CD4-positive, alpha-beta T cell treated with Interleukin-6 for 4 hours (primary cell): Measurements from ENCODE around the gene AFDN.

Experiments used
- DNase-seq: peaks from one replicate; pipeline ENCODE4 v3.0.0-alpha.2; 2020; ENCODE audit warnings: mixed read lengths

The AFDN gene

GRCh38 chr6:167819576-167819975 is 7.1 kb upstream of the AFDN start:
- no peak for DNase-seq

DNA sequence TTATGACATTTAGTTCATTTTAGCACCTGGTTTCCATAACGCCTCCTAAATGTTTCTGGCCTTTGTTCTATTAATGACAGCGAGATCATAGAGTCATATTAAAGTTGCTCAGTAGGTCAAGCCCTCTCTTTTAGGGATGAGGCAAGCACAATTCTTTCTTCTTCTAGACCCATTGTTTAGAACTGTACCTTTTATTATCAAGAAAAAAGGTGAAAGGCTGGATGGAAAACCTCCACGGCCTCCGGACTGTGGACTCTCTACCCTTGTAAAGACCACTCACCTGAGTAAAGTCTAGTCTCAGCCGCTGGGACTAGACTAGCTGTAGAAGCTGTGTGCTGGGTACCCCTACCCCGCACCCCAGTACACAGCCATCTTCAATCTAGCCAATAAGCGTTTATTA is 6.0 kb upstream of the AFDN start:
- DNase-seq: no peak

GRCh38 chr6:167824591-167825331 is 1.9 kb upstream of the AFDN start:
- DNase-seq: no peak

GRCh38 chr6:167825332-167826229 is 1.1 kb upstream of the AFDN start:
- DNase-seq: peak; percentile 40

DNA sequence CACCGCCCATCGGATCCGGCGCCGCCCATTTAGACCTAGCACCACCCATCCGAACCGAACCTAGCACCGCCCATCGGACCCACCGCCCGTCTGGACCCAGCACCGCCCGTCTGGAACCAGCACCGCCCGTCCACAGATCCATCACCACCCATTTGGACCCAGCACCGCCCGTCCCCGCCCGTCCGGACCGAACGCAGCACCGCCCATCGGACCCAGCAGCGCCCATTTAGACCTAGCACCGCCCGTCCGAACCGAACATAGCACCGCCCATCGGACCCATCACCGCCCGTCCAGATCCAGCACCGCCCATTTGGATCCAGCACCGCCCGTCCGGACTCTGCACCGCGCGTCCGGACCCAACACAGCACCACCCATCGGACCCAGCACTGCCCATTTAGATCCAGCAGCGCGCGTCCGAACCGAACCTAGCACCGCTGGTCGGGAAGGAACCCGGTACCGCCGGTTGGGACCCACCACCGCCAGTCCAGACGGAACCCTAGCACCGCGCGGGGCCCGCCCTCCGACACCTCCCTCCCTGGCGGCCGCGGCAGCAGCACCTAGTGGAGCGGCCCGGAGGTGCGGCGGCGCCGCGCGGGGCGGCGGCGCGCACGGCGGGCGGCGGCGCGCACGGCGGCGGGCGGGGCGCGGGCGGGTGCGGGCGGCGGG is 348 bp upstream of the AFDN start:
- peak; percentile 67 for DNase-seq

DNA sequence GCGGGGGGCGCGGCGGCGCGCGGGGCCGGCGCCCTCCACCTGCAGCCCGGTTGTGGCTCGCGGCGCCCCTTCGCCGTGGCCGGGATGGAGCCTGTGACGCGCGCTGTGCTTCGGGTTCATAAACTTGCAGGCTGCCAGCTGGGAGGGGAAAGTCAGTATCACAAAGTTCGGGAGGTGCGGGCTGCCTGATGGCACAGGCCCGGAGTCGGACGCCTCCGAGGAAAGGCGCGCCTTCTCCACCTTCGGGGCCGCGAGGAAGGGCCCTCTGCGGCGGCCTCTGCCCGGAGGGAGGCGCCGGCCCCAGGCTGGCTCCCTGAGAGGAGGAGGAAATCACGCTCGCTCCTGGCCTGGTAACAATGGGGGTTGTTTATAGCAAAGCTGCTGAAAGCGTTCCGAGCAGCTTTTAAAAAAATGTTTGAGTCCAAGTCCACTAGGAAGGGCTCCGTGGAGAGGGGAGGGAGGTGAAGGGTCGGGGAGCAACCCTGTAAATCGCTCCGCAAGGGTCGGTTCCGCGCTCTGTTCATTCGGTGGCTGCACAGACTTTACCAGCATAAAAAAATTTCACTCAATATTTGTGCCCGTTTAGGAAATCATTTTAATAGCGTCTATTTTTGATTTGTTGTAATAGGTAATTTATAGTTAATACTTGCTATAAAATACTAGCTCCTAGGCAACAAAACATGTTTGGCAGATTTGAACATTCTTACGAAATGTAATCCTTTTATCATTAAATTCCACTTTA is 1.0 kb downstream of the AFDN start:
- peak; percentile 32 for DNase-seq

DNA sequence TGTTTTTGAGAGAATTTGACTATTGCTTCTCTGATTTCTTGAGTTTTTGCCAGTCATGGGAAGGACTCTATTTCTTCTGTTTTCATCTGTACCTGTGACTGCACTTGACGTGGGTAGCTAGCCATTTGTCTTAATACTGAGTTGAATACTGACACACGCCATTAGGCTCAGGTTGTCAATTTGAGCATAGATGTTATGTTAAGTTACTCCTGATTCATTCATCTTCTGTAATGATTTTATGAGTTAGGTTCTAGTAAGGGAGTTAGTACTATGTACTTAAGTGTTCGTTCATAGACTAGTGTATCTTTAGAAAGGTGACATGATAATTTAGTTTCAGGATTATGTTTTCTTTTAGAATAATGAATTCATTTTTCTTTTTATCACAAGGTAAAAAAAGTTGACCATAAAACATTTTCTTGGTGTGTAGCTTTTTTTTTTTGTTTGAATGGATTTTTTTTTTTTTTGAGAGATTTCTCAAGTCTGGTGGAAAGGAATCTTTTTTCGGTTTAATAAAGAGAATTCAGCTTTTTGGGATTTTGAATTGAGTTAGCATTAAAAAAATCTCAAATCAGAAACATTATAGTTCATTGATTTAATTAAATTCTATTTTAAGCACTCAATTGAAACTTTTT is 1.7 kb downstream of the AFDN start:
- DNase-seq: no peak

- no peak for DNase-seq
These were observed 2.8 kb downstream of the AFDN start for GRCh38 chr6:167829513-167829912.

- DNase-seq: no peak
These were observed 4.6 kb downstream of the AFDN start for GRCh38 chr6:167831281-167831828.

GRCh38 chr6:167832497-167833395 is 6.0 kb downstream of the AFDN start:
- no peak for DNase-seq

DNA sequence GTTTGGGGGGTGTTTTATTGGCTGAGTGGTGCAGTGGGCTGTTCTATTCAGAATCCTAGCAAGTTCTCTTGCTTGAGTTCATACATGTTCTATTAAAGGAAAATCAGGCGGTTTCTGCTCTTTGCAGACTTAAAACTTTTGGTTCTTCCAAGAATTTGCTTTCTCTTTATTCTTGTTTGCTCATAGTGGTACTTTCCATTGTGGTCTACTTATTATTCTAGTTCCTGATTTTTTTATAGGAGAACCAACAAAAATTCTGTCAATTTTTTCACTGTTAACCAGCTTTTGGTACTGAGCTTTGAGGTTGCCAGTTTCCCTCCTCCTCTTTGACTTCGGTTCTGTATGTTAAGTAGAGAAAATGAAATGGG is 6.7 kb downstream of the AFDN start:
- DNase-seq: no peak

GRCh38 chr6:167835260-167835659 is 8.5 kb downstream of the AFDN start:
- no peak for DNase-seq

GRCh38 chr6:167836721-167837120 is 10.0 kb downstream of the AFDN start:
- no peak for DNase-seq

GRCh38 chr6:167838207-167838748 is 11.6 kb downstream of the AFDN start:
- no peak for DNase-seq

- DNase-seq: no peak
These were observed 12.6 kb downstream of the AFDN start for GRCh38 chr6:167839343-167839742.

DNA sequence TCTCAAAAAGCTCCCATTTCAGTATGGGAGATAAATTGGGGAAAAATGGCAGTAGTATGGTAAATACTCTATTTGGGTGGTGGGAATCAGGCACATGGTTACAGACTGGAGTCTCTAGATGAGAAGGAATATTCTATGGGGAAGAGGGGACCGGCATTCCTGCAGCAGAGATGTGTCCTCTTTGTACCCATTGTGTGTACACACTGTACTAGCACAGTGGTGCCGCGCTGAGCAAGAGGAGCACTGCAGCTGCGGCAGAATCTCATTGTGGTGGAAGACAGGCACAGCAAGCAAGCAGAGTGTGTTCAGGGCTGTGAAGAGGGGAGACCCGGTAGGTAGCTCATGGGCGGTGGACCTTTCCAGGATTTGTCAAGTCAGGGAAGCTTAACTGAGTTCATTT is 13.0 kb downstream of the AFDN start:
- DNase-seq: no peak

GRCh38 chr6:167840160-167840525 is 13.4 kb downstream of the AFDN start:
- no peak for DNase-seq

GRCh38 chr6:167840526-167841179 is 13.9 kb downstream of the AFDN start:
- no peak for DNase-seq

- DNase-seq: no peak
These were observed 15.3 kb downstream of the AFDN start for GRCh38 chr6:167841981-167842380.

DNA sequence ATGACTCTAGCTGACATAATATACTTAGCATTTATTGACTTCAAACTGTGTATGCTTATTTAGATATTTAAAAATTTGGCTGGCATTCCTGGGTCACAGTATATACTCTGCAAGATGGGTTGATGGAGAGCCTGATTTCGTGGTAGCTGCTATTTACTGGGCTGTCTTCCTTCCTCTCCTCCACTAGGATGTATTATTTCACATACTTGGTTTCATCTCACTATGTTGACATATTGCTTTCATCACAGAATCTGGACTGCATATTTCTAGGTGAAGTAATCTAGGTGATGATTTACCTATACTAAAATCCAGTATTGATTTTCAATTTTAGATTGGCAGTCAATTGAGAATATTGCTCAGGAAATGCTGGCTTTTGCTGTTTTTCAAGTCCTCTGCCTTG is 15.7 kb downstream of the AFDN start:
- no peak for DNase-seq
